Measurements from ENCODE around the gene NPR2. TPM values are rescaled to one million over a fixed set of nuclear protein-coding genes. Genes with fewer than 3 reads are reported as not detected.

The NPR2 gene
- total and polyA plus RNA-seq, 2 experiments from 2014 or later = 12.2 to 13.9 TPM

GRCh38 chr9:35841645-35841900 is 50.2 kb downstream of the NPR2 start:
- Histone ChIP-seq H3K27ac (no peak overlapping the region), H3K4me2 (no peak overlapping the region), H3K4me3 (no peak overlapping the region), H3K9me2 (replicated peaks; ENCODE audit: insufficient read depth) (no peaks in the 10 kb centered on the region), H3K9me3 (ENCODE audit: low read depth) (no peaks in the 10 kb centered on the region), H3K27me3 (no peaks in the 10 kb centered on the region), H3K4me1 (ENCODE audit: insufficient read depth) (peaks cover 24% of the 10 kb centered on the region), H3K79me2 (no peaks in the 10 kb centered on the region), H4K20me1 (ENCODE audit: insufficient read depth, poor library complexity, severe bottlenecking) (no peaks in the 10 kb centered on the region), H3K36me3 (replicated peaks; ENCODE audit: insufficient read depth, low read depth) (no peaks in the 10 kb centered on the region), H2AFZ (no peak overlapping the region)
- no peak for DNase-seq (ENCODE audit: low spot score)
- 80% methylated on average over 5 of the region's 5 CpGs for WGBS (ENCODE audit: low lambda C conversion rate, missing lambda C conversion rate)
- TF ChIP-seq EZH2phosphoT487 (IDR thresholded peaks at IDR 0.05; ENCODE audit: low read depth, severe bottlenecking, unreplicated experiment) = no peak
- no peak for TF ChIP-seq CTCF (IDR thresholded peaks at IDR 0.05; ENCODE audit: poor library complexity)
- TF ChIP-seq EZH2 (IDR thresholded peaks at IDR 0.05; ENCODE audit: borderline replicate concordance) = no peak

GRCh38 chr9:35842020-35842745 is 50.8 kb downstream of the NPR2 start:
- Histone ChIP-seq H3K27me3 (no peaks in the 10 kb centered on the region), H3K9me2 (replicated peaks; ENCODE audit: insufficient read depth) (no peaks in the 10 kb centered on the region), H3K27ac (no peak overlapping the region), H4K20me1 (ENCODE audit: insufficient read depth, poor library complexity, severe bottlenecking) (no peaks in the 10 kb centered on the region), H2AFZ (no peak overlapping the region), H3K4me2 (no peak overlapping the region), H3K4me1 (ENCODE audit: insufficient read depth) (peaks cover 24% of the 10 kb centered on the region), H3K4me3 (no peak overlapping the region), H3K79me2 (no peaks in the 10 kb centered on the region), H3K36me3 (replicated peaks; ENCODE audit: insufficient read depth, low read depth) (no peaks in the 10 kb centered on the region), H3K9me3 (ENCODE audit: low read depth) (no peaks in the 10 kb centered on the region)
- no peak for DNase-seq (ENCODE audit: low spot score)
- TF ChIP-seq CTCF (IDR thresholded peaks at IDR 0.05; ENCODE audit: poor library complexity) (no peak), EZH2phosphoT487 (IDR thresholded peaks at IDR 0.05; ENCODE audit: low read depth, severe bottlenecking, unreplicated experiment) (no peak), EZH2 (IDR thresholded peaks at IDR 0.05; ENCODE audit: borderline replicate concordance) (no peak)
- 96% methylated on average over 17 of the region's 17 CpGs for WGBS (ENCODE audit: low lambda C conversion rate, missing lambda C conversion rate)

- DNase-seq (ENCODE audit: low spot score) = no peak
- Histone ChIP-seq H4K20me1 (ENCODE audit: insufficient read depth, poor library complexity, severe bottlenecking) (no peaks in the 10 kb centered on the region), H3K79me2 (no peaks in the 10 kb centered on the region), H3K9me3 (ENCODE audit: low read depth) (no peaks in the 10 kb centered on the region), H3K9me2 (replicated peaks; ENCODE audit: insufficient read depth) (no peaks in the 10 kb centered on the region), H3K36me3 (replicated peaks; ENCODE audit: insufficient read depth, low read depth) (no peaks in the 10 kb centered on the region), H3K4me1 (ENCODE audit: insufficient read depth) (peaks cover 24% of the 10 kb centered on the region), H3K27me3 (no peaks in the 10 kb centered on the region), H3K27ac (no peak overlapping the region), H3K4me3 (no peak overlapping the region), H3K4me2 (no peak overlapping the region), H2AFZ (no peak overlapping the region)
- 94% methylated on average over 3 of the region's 3 CpGs for WGBS (ENCODE audit: low lambda C conversion rate, missing lambda C conversion rate)
- no peak for TF ChIP-seq EZH2phosphoT487 (IDR thresholded peaks at IDR 0.05; ENCODE audit: low read depth, severe bottlenecking, unreplicated experiment)
- TF ChIP-seq EZH2 (IDR thresholded peaks at IDR 0.05; ENCODE audit: borderline replicate concordance) = no peak
- TF ChIP-seq CTCF (IDR thresholded peaks at IDR 0.05; ENCODE audit: poor library complexity) = no peak
Measured at GRCh38 chr9:35842795-35843194, 51.4 kb downstream of the NPR2 start.

All from hepatocyte (in vitro differentiated cells).